ENCODE results near the gene DHCR24. TPM values are rescaled to one million over a fixed set of nuclear protein-coding genes. Genes with fewer than 3 reads are reported as not detected.

DHCR24 gene
- total and polyA plus RNA-seq, 2 of the 13 experiments (the other 11 are each of a cell fraction or from before 2014, with no cell fraction given): 374 to 448 TPM

GRCh38 chr1:54842206-54842915 is 44.6 kb downstream of the DHCR24 start:
- POLR2A ChIA-PET: no interaction called here
- Histone ChIP-seq H2AFZ (ENCODE audit: low read length) (no peak overlapping the region), H3K4me3 (replicated peaks in 1 of 3; ENCODE audit: insufficient read depth in 1 of 3, low read depth in 2 of 3, low read length in 3 of 3) (no peak overlapping the region), H3K4me2 (ENCODE audit: low read depth, low read length) (no peak overlapping the region), H3K9ac (ENCODE audit: insufficient read depth, low read depth, low read length) (no peak overlapping the region), H3K36me3 (replicated peaks in 1 of 2; ENCODE audit: control insufficient read depth in 1 of 2, insufficient read depth in 2 of 2, low read length in 2 of 2) (no peaks in the 10 kb centered on the region), H3K27me3 (ENCODE audit: control insufficient read depth in 1 of 2, insufficient read depth in 2 of 2, low read length in 2 of 2) (no peaks in the 10 kb centered on the region; a peak in 1 of 5 replicates), H3K4me1 (ENCODE audit: insufficient read depth, low read length) (peaks cover 8% of the 10 kb centered on the region; the same call in 1 of the 2 replicates), H3K9me3 (ENCODE audit: low read length) (no peaks in the 10 kb centered on the region), H4K20me1 (ENCODE audit: insufficient read depth, low read length) (no peaks in the 10 kb centered on the region), H3K79me2 (ENCODE audit: insufficient read depth, low read length) (no peaks in the 10 kb centered on the region), H3K27ac (ENCODE audit: extremely low read length, insufficient read depth, low read length) (no peak overlapping the region)
- CTCF ChIA-PET (ENCODE audit: low intra/inter-chr PET ratio, low total read pairs): no interaction called here
- FAIRE-seq: no peak
- TF ChIP-seq NR1H2 (CRISPR knock-in tag; IDR thresholded peaks at IDR 0.05; ENCODE audit: borderline replicate concordance, low read depth) (no peak), ZNF3 (CRISPR knock-in tag; IDR thresholded peaks at IDR 0.05) (no peak), E2F5 (CRISPR knock-in tag; conservative IDR thresholded peaks at IDR 0.05) (no peak), ZBTB21 (CRISPR knock-in tag; IDR thresholded peaks at IDR 0.05) (no peak), JUND (CRISPR knock-in tag; IDR thresholded peaks at IDR 0.05) (no peak), PPARG (CRISPR knock-in tag; conservative IDR thresholded peaks at IDR 0.05) (no peak)
- in situ Hi-C loops (cut with HindIII; ENCODE audit: extremely low pct_ligation_motif_present, low pct_unique_long_range_greater_than_20kb) (no loop called here), intact Hi-C loops (cut with micrococcal nuclease; ENCODE audit: unreplicated experiment) (no loop called here)
- no peak for DNase-seq (ENCODE audit: low spot score)
- ATAC-seq: peak; percentile 1
- BruUV-seq (replicated peaks): no TSS peak
- WGBS (ENCODE audit: low lambda C conversion rate): 89% methylated on average over 9 of the region's 10 CpGs

- TF ChIP-seq ARID2 (CRISPR knock-in tag; IDR thresholded peaks at IDR 0.05; ENCODE audit: borderline replicate concordance): no peak
- no peak for TF ChIP-seq SMAD9 (CRISPR knock-in tag; IDR thresholded peaks at IDR 0.05)
- TF ChIP-seq NCOA5 (CRISPR knock-in tag; IDR thresholded peaks at IDR 0.05): no peak
- no peak for TF ChIP-seq ETV6 (CRISPR knock-in tag; conservative IDR thresholded peaks at IDR 0.05)
- TF ChIP-seq BCLAF1 (IDR thresholded peaks at IDR 0.05): no peak
- no peak for TF ChIP-seq DDIT3 (CRISPR knock-in tag; IDR thresholded peaks at IDR 0.05)
- no peak for TF ChIP-seq PREB (CRISPR knock-in tag; IDR thresholded peaks at IDR 0.05)
- no peak for TF ChIP-seq ZNF205 (CRISPR knock-in tag; IDR thresholded peaks at IDR 0.05)
- TF ChIP-seq SP140L (CRISPR knock-in tag; IDR thresholded peaks at IDR 0.05; ENCODE audit: borderline replicate concordance): no peak
- Histone ChIP-seq H3K9me3 (ENCODE audit: low read length) (no peaks in the 10 kb centered on the region), H4K20me1 (ENCODE audit: insufficient read depth, low read length) (no peaks in the 10 kb centered on the region), H3K36me3 (replicated peaks in 1 of 2; ENCODE audit: control insufficient read depth in 1 of 2, insufficient read depth in 2 of 2, low read length in 2 of 2) (no peaks in the 10 kb centered on the region), H3K27ac (ENCODE audit: extremely low read length, insufficient read depth, low read length) (no peak overlapping the region), H3K9ac (ENCODE audit: insufficient read depth, low read depth, low read length) (no peak overlapping the region), H3K4me2 (ENCODE audit: low read depth, low read length) (no peak overlapping the region), H3K4me3 (replicated peaks in 1 of 3; ENCODE audit: insufficient read depth in 1 of 3, low read depth in 2 of 3, low read length in 3 of 3) (no peak overlapping the region), H3K27me3 (ENCODE audit: control insufficient read depth in 1 of 2, insufficient read depth in 2 of 2, low read length in 2 of 2) (peaks cover 0 to 15% of the 10 kb centered on the region in 2 experiments; a peak in 4 of 5 replicates), H3K4me1 (ENCODE audit: insufficient read depth, low read length) (peaks cover 21% of the 10 kb centered on the region), H3K79me2 (ENCODE audit: insufficient read depth, low read length) (no peaks in the 10 kb centered on the region), H2AFZ (ENCODE audit: low read length) (no peak overlapping the region)
- no TSS peak for BruUV-seq (replicated peaks)
- POLR2A ChIA-PET: no interaction called here
- no peak for DNase-seq (ENCODE audit: low spot score)
- in situ Hi-C loops (cut with HindIII; ENCODE audit: extremely low pct_ligation_motif_present, low pct_unique_long_range_greater_than_20kb) (no loop called here), intact Hi-C loops (cut with micrococcal nuclease; ENCODE audit: unreplicated experiment) (no loop called here)
- CTCF ChIA-PET (ENCODE audit: low intra/inter-chr PET ratio, low total read pairs): no interaction called here
- no peak for FAIRE-seq
- WGBS (ENCODE audit: low lambda C conversion rate): 39% methylated on average over 2 of the region's 2 CpGs
- ATAC-seq: no peak
These were observed 47.2 kb downstream of the DHCR24 start for GRCh38 chr1:54839824-54840223.

All from HepG2 (cell line).